ENCODE measurements around the gene NR3C2.

DNA sequence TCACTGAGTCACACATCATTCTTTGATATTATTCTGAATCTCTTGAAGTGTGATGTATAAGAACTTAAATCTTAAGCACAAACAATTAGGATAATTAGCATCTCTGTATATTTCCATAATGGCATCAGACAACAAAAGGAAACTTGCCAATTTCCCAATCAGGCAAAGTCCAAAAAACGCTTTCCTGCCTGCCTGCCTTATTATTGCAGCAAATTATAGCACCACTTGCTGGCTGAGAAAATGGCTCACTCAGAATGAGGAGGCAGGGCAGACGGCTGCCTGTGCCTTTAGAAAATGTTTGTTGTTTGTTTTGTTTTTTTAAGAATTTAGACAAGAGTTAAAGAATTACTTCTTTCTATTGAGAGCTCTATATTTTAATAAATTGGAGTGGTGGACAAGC, 27.7 kb upstream of the NR3C2 start:
- TF ChIP-seq REST (IDR thresholded peaks at IDR 0.05; ENCODE audit: unreplicated experiment), result no peak
- TF ChIP-seq, protein P1, sequence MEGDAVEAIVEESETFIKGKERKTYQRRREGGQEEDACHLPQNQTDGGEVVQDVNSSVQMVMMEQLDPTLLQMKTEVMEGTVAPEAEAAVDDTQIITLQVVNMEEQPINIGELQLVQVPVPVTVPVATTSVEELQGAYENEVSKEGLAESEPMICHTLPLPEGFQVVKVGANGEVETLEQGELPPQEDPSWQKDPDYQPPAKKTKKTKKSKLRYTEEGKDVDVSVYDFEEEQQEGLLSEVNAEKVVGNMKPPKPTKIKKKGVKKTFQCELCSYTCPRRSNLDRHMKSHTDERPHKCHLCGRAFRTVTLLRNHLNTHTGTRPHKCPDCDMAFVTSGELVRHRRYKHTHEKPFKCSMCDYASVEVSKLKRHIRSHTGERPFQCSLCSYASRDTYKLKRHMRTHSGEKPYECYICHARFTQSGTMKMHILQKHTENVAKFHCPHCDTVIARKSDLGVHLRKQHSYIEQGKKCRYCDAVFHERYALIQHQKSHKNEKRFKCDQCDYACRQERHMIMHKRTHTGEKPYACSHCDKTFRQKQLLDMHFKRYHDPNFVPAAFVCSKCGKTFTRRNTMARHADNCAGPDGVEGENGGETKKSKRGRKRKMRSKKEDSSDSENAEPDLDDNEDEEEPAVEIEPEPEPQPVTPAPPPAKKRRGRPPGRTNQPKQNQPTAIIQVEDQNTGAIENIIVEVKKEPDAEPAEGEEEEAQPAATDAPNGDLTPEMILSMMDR (conservative IDR thresholded peaks at IDR 0.05; ENCODE audit: low read depth in 2 of 2), result 0 out of 4 replicates have a peak, but pooled peaks of 1 of the 2 experiments have one; percentile 11
- TF ChIP-seq EZH2 (IDR thresholded peaks at IDR 0.05; ENCODE audit: low read depth, unreplicated experiment), result no peak
- TF ChIP-seq POLR2AphosphoS5 (IDR thresholded peaks at IDR 0.05; ENCODE audit: low read depth), result no peak
- TF ChIP-seq EZH2phosphoT487 (IDR thresholded peaks at IDR 0.05; ENCODE audit: unreplicated experiment), result no peak
- TF ChIP-seq CREB1 (CRISPR knock-in tag; IDR thresholded peaks at IDR 0.05; ENCODE audit: low read depth), result no peak
- TF ChIP-seq NANOG (IDR thresholded peaks at IDR 0.05; ENCODE audit: borderline replicate concordance), result no peak
- TF ChIP-seq ZNF114 (CRISPR knock-in tag; IDR thresholded peaks at IDR 0.05), result no peak
- no peak for TF ChIP-seq JUNB (IDR thresholded peaks at IDR 0.05; ENCODE audit: unreplicated experiment)
- TF ChIP-seq, protein P2, sequence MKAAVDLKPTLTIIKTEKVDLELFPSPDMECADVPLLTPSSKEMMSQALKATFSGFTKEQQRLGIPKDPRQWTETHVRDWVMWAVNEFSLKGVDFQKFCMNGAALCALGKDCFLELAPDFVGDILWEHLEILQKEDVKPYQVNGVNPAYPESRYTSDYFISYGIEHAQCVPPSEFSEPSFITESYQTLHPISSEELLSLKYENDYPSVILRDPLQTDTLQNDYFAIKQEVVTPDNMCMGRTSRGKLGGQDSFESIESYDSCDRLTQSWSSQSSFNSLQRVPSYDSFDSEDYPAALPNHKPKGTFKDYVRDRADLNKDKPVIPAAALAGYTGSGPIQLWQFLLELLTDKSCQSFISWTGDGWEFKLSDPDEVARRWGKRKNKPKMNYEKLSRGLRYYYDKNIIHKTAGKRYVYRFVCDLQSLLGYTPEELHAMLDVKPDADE (IDR thresholded peaks at IDR 0.05), result no peak
- TF ChIP-seq ZNF462 (CRISPR knock-in tag; IDR thresholded peaks at IDR 0.05), result no peak
- no peak for TF ChIP-seq STAT1 (IDR thresholded peaks at IDR 0.05; ENCODE audit: unreplicated experiment)
- TF ChIP-seq ZNF331 (CRISPR knock-in tag; IDR thresholded peaks at IDR 0.05; ENCODE audit: low read depth), result no peak
